GM12801 (cell line): Measurements from ENCODE around the gene LIPK.

Source experiments
- CTCF ChIP-seq: IDR thresholded peaks from one replicate; pipeline ENCODE4 v1.5.1; 2011; ENCODE audit warnings: control low read depth; ENCODE audit not compliant: insufficient read length; ENCODE audit errors: extremely low read depth

Gene LIPK

GRCh38 chr10:88689366-88689765, 16.7 kb upstream of the LIPK start:
- TF ChIP-seq CTCF, result no peak

GRCh38 chr10:88693392-88694020, 12.5 kb upstream of the LIPK start:
- TF ChIP-seq CTCF, result no peak

- TF ChIP-seq CTCF, result no peak
These were observed 3.0 kb upstream of the LIPK start for GRCh38 chr10:88702848-88703597.

GRCh38 chr10:88707429-88708155, 1.5 kb downstream of the LIPK start:
- no peak for TF ChIP-seq CTCF

- TF ChIP-seq CTCF, result no peak
These were observed 9.5 kb downstream of the LIPK start for GRCh38 chr10:88715517-88715916.

- TF ChIP-seq CTCF, result no peak
These were observed 15.3 kb downstream of the LIPK start for GRCh38 chr10:88721392-88721791.

GRCh38 chr10:88725798-88726197, 19.7 kb downstream of the LIPK start:
- no peak for TF ChIP-seq CTCF
